Epithelial cell of proximal tubule (primary cell): ENCODE measurements around the gene CEMIP. TPM values are rescaled to one million over a fixed set of nuclear protein-coding genes. Genes with fewer than 3 reads are reported as not detected.
"Not testable (repeated sequence)": the region's sequence is repeated elsewhere in the genome, so short reads cannot be mapped to it uniquely, and the experiment has no call there.

Experiments
- DNase-seq: peaks from one replicate; pipeline ENCODE4 v3.0.0-alpha.2; 2011; ENCODE audit warnings: low read depth
- H3K4me3 ChIP-seq: 2 replicates; pipeline ENCODE4 v1.5.1; 2011; ENCODE audit warnings: low read depth, mild to moderate bottlenecking, low read length
- total RNA-seq: library from RNA; depleted of rRNA; stranded (reverse); fragments of >200 nt; gene quantifications from 2 replicates; pipeline ENCODE4 v1.2.3, GENCODE V29; 2015
- TF ChIP-seq, protein P1 (sequence below): conservative IDR thresholded peaks from 2 replicates; pipeline ENCODE4 v1.5.1; 2012; ENCODE audit warnings: low read depth, mild to moderate bottlenecking, low read length

The CEMIP gene
- total RNA-seq, 1 donor from 2014 or later = 0.06 TPM

DNA sequence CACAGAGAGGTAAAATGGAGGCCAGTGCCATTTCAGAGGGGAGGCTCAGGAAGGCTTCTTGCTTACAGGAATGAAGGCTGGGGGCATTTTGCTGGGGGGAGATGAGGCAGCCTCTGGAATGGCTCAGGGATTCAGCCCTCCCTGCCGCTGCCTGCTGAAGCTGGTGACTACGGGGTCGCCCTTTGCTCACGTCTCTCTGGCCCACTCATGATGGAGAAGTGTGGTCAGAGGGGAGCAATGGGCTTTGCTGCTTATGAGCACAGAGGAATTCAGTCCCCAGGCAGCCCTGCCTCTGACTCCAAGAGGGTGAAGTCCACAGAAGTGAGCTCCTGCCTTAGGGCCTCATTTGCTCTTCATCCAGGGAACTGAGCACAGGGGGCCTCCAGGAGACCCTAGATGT is 170.6 kb downstream of the CEMIP start:
- no peak overlapping the region for H3K4me3 ChIP-seq
- TF ChIP-seq, protein P1, sequence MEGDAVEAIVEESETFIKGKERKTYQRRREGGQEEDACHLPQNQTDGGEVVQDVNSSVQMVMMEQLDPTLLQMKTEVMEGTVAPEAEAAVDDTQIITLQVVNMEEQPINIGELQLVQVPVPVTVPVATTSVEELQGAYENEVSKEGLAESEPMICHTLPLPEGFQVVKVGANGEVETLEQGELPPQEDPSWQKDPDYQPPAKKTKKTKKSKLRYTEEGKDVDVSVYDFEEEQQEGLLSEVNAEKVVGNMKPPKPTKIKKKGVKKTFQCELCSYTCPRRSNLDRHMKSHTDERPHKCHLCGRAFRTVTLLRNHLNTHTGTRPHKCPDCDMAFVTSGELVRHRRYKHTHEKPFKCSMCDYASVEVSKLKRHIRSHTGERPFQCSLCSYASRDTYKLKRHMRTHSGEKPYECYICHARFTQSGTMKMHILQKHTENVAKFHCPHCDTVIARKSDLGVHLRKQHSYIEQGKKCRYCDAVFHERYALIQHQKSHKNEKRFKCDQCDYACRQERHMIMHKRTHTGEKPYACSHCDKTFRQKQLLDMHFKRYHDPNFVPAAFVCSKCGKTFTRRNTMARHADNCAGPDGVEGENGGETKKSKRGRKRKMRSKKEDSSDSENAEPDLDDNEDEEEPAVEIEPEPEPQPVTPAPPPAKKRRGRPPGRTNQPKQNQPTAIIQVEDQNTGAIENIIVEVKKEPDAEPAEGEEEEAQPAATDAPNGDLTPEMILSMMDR = no peak
- DNase-seq = no peak

DNA sequence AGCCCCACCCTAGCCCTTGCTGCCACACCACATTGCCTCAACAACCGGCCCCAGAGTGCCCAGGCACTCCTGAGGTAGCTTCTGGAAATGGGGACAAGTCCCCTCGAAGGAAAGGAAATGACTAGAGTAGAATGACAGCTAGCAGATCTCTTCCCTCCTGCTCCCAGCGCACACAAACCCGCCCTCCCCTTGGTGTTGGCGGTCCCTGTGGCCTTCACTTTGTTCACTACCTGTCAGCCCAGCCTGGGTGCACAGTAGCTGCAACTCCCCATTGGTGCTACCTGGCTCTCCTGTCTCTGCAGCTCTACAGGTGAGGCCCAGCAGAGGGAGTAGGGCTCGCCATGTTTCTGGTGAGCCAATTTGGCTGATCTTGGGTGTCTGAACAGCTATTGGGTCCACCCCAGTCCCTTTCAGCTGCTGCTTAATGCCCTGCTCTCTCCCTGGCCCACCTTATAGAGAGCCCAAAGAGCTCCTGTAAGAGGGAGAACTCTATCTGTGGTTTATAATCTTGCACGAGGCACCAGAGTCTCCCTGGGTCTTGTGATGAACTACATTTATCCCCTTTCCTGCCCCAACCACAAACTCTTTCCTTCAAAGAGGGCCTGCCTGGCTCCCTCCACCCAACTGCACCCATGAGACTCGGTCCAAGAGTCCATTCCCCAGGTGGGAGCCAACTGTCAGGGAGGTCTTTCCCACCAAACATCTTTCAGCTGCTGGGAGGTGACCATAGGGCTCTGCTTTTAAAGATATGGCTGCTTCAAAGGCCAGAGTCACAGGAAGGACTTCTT is 171.3 kb downstream of the CEMIP start:
- TF ChIP-seq, protein P1 = no peak
- H3K4me3 ChIP-seq = no peak overlapping the region
- no peak for DNase-seq

DNA sequence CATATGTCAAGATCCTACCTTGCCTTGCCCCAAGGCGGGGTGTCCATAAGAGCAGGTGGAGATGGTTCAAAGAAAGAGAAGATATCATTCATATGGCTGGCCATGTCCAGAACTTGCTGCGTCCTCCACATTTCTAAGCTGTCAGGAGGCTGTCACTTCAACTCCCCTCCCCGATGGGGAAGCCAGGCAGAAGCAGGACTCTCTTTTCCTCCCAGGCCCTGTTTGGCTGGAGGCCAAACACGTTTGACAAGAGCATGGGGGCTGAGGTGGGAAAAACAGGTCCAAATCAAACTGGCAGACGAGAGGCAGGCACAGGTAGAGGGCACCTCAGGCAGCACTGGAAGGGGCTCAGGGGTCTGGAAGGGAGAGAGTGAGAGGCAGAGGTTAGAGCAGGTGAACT is 172.8 kb downstream of the CEMIP start:
- H3K4me3 ChIP-seq = no peak overlapping the region
- TF ChIP-seq, protein P1 = no peak
- DNase-seq = no peak

DNA sequence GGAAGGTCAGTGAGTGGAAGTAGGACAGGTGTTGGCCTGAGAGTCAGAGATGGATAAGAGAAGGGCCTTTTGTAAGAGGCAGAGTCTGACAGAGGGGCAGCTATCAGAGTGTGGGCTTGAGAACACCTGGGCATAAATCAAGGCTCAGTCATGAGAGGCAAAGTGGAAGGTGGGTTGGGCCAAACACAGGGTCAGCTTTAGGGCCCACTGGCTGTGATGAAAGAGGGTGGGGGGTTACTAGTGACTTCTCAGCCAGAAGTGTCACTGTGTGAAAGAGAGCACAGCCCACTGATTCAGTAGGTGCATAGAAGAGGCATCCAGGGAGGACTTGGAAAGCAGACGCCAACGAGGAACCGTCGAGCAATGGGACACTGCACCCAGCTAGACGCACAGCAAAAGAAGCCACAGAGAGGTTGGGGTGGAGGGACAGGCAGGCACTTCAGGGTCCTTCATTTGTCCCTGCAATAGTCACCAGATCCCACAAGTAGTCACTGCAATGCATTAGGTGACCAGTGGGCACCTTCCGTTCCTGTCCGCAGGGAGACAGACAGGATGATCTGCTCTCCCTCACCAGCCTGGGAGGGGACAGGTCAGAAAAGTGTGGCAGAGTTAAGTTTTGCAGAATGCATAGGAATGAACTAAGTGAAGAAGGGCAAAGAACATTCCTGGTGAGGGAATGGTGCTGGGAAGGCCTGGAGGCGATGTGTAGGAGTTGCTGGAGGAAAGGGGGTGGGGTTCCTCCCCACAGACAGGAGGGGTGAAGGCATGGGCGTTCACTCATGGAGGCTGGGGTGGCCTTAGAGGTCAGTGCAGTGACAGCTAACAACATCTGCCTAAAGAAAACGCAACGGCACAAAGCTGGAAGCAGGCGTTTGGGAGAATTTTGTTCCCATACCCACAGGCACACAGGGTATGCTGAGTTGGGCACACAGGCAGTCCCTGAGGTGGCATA is 174.1 kb downstream of the CEMIP start:
- DNase-seq = no peak
- TF ChIP-seq, protein P1 = no peak
- H3K4me3 ChIP-seq = no peak overlapping the region

DNA sequence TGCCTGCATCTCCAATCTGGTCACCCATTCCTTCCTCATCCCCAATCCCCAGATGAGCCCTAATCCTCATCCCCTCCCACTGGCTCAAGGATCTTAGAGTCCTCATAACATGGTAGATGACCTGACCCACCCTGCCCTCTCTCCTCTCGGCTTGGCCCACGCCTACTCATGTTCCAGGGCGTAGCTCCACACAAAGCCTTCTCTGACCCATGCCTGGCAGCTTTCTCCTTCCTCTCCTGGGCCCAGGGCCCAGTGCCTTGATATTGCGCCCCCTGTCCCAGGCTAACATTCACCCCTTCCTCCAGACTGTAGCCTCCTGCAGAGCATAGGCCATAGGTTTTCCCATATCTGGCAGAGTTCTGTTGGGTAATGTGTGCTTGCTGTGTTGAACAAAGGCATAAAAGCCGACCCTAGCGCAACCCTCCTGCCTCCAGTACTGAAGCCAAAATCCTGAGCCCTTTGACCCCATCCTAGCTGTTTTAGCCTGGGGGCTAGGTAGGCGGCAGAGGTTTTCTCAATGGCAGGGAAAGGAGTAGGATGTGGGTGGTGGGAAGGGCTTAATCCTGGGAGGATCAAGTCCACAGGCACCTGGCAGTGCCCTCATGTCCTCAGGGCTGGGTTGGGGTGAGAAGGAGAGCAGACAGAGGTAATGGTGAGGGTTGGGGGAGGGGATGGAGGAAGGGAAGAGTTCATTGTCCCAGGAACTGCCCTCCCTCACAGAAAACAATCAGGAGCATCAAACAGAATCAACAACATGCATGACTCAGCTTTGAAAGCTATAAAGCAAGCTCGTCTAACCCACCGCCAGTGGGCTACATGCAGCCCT is 175.0 kb downstream of the CEMIP start:
- no peak for DNase-seq
- TF ChIP-seq, protein P1 = no peak
- no peak overlapping the region for H3K4me3 ChIP-seq

DNA sequence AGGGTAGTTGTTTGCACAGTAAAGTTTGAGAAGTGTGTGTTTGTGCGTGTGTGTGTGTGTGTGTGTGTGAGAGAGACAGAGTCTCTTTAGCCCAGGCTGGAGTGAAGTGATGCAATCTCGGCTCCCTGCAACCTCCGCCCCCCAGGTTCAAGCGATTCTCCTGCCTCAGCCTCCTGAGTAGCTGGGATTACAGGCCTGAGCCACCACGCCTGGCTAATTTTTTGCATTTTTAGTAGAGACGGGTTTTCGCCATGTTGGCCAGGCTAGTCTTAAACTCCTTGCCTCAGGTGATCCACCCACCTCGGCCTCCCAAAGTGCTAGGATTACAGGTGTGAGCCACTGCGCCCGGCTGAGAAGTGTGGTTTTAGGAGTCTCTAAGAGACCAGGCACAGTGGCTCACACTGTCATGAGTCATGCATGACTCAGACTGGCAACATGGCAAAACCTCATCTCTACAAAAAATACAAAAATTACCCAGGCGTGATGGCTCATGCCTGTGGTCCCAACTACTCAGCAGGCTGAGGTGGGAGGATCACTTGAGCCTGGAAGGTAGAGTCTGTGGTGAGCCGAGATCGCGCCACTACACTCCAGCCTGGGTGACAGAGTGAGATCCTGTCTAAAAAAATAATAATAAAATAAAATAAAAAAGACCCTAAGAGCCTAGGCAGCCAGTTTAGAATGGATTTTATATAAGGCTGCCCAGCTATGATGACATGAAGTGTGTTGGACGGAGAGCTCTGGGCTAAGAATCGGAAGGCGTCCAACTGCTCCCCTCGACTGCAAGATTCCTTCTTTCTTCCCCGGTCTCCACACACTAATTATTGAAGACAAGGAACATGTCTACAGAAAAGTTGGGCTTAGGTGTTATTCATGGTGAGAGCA is 176.6 kb downstream of the CEMIP start:
- H3K4me3 ChIP-seq = not testable (repeated sequence)
- DNase-seq = peak; percentile 82
